Epithelial cell of proximal tubule (primary cell): ENCODE results near the gene FGF21. TPM values are rescaled to one million over a fixed set of nuclear protein-coding genes. Genes with fewer than 3 reads are reported as not detected.
"Not testable (repeated sequence)": the region's sequence is repeated elsewhere in the genome, so short reads cannot be mapped to it uniquely, and the experiment has no call there.

Experiments used
- DNase-seq: peaks from one replicate; pipeline ENCODE4 v3.0.0-alpha.2; 2011; ENCODE audit warnings: low read depth
- H3K4me3 ChIP-seq: 2 replicates; pipeline ENCODE4 v1.5.1; 2011; ENCODE audit warnings: low read depth, mild to moderate bottlenecking, low read length
- CTCF ChIP-seq: conservative IDR thresholded peaks from 2 replicates; pipeline ENCODE4 v1.5.1; 2012; ENCODE audit warnings: low read depth, mild to moderate bottlenecking, low read length
- total RNA-seq: library from RNA; depleted of rRNA; stranded (reverse); fragments of >200 nt; gene quantifications from 2 replicates; pipeline ENCODE4 v1.2.3, GENCODE V29; 2015

FGF21 gene
- total RNA-seq, 1 donor from 2014 or later, result not detected

GRCh38 chr19:48756686-48757085, 1.4 kb downstream of the FGF21 start:
- TF ChIP-seq CTCF, result no peak
- no peak overlapping the region for H3K4me3 ChIP-seq
- no peak for DNase-seq

- no peak overlapping the region for H3K4me3 ChIP-seq
- no peak for DNase-seq
- no peak for TF ChIP-seq CTCF
Observed at GRCh38 chr19:48757089-48757675, 1.9 kb downstream of the FGF21 start.

GRCh38 chr19:48757741-48758144, 2.4 kb downstream of the FGF21 start:
- no peak for TF ChIP-seq CTCF
- no peak for DNase-seq
- no peak overlapping the region for H3K4me3 ChIP-seq

GRCh38 chr19:48760504-48761205, 5.3 kb downstream of the FGF21 start:
- DNase-seq, result no peak
- no peak for TF ChIP-seq CTCF
- no peak overlapping the region for H3K4me3 ChIP-seq

- H3K4me3 ChIP-seq, DNase-seq: not testable (repeated sequence)
Observed at GRCh38 chr19:48765816-48766215, 10.5 kb downstream of the FGF21 start.

- DNase-seq, H3K4me3 ChIP-seq: not testable (repeated sequence)
Observed at GRCh38 chr19:48768171-48768753, 12.9 kb downstream of the FGF21 start.

- no peak overlapping the region for H3K4me3 ChIP-seq
- no peak for TF ChIP-seq CTCF
- no peak for DNase-seq
Observed at GRCh38 chr19:48768994-48769713, 13.8 kb downstream of the FGF21 start.
